HFF-Myc (cell line): Measurements from ENCODE around the gene PGC.

ENCODE experiments used
- DNase-seq: peaks from one replicate; pipeline ENCODE4 v3.0.0-alpha.2; 2011; ENCODE audit warnings: low read depth; ENCODE audit errors: extremely low read depth
- H3K4me3 ChIP-seq: replicated peaks from 2 replicates; pipeline ENCODE4 v1.5.1; 2011; ENCODE audit warnings: low read depth, mild to moderate bottlenecking, control low read depth, low read length
- TF ChIP-seq, protein P1 (sequence below): IDR thresholded peaks from 2 replicates; pipeline ENCODE4 v1.5.1; 2012; ENCODE audit warnings: mild to moderate bottlenecking, low read depth, low read length, control low read depth; ENCODE audit errors: missing control alignments

Gene PGC

DNA sequence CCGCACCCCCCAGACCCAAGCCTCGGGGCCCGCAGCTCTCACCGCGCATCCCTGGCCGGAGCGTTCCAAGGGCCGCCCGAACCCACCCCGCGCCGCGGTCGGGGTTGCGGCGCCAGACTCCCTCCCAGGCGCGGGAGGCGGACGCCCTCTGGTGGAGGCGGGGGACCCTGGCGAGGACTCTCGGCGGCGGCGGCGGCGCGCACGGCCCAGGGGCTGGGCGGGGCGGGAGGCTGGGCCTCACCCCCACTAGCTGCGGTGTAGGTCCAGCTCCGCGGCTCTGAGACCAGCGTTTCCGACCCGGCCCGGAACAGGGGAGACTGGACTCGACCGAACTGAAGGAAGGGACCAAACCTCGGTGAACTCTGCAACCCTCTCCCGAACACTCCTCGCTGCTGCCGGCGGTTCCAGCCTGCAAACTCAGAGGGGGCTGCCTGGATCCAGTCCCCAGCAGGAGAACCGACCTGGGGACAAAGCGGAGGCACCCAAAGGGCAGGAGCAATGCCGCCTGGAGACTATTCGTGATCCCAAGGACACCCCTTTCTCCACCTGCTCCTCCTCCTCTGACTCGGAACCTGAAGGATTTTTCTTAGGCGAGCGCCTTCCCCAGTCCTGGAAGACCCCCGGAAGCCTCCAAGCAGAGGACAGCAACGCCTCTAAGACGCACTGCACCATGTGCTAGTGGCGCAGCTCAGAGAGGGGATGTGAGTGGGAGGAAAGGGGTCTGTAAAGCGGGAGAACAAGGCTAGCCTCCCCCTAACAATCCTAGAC is 39.4 kb upstream of the PGC start:
- DNase-seq: no peak
- peak overlapping the region; percentile 67 for H3K4me3 ChIP-seq
- TF ChIP-seq, protein P1, sequence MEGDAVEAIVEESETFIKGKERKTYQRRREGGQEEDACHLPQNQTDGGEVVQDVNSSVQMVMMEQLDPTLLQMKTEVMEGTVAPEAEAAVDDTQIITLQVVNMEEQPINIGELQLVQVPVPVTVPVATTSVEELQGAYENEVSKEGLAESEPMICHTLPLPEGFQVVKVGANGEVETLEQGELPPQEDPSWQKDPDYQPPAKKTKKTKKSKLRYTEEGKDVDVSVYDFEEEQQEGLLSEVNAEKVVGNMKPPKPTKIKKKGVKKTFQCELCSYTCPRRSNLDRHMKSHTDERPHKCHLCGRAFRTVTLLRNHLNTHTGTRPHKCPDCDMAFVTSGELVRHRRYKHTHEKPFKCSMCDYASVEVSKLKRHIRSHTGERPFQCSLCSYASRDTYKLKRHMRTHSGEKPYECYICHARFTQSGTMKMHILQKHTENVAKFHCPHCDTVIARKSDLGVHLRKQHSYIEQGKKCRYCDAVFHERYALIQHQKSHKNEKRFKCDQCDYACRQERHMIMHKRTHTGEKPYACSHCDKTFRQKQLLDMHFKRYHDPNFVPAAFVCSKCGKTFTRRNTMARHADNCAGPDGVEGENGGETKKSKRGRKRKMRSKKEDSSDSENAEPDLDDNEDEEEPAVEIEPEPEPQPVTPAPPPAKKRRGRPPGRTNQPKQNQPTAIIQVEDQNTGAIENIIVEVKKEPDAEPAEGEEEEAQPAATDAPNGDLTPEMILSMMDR: peak; percentile 65

DNA sequence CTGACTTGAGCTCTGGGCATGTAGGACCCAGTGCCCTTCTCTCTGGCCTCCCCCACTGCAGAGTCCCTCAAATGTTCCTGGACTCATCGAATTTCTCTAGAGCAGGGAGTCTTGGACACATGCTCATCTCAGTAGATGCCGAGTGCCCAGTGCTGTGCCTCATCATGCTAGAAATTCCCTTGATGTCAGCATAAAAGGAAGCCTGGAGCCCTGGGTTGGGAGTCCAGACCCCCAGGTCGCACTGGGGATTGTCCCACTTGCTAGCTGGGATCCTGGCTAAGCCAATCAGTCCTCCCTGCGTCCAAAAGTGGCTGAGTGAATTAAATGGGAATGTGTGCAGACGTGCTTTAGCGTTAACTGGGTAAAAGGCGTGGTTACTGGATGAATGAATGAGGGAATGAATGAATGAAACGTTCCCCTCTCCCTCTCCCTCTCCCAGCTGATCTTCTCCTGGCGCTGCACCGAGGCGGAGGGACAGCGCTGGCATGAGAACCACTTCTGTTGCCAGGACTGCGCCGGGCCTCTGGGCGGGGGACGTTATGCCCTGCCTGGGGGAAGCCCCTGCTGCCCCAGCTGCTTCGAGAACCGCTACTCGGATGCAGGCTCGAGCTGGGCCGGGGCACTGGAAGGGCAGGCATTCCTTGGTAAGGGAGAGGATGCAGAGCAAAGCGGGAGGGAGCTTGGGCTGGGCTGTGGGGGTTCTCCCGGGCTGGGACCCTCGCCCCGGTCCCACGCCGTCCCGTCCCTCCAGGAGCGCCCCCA is 38.7 kb upstream of the PGC start:
- DNase-seq: no peak
- peak overlapping the region; percentile 67 for H3K4me3 ChIP-seq
- TF ChIP-seq, protein P1: no peak

GRCh38 chr6:41785254-41785653 is 38.1 kb upstream of the PGC start:
- H3K4me3 ChIP-seq: no peak overlapping the region
- no peak for DNase-seq
- TF ChIP-seq, protein P1: no peak

- no peak for DNase-seq
- H3K4me3 ChIP-seq: no peak overlapping the region
- TF ChIP-seq, protein P1: no peak
These were observed 37.5 kb upstream of the PGC start for GRCh38 chr6:41784581-41785171.

DNA sequence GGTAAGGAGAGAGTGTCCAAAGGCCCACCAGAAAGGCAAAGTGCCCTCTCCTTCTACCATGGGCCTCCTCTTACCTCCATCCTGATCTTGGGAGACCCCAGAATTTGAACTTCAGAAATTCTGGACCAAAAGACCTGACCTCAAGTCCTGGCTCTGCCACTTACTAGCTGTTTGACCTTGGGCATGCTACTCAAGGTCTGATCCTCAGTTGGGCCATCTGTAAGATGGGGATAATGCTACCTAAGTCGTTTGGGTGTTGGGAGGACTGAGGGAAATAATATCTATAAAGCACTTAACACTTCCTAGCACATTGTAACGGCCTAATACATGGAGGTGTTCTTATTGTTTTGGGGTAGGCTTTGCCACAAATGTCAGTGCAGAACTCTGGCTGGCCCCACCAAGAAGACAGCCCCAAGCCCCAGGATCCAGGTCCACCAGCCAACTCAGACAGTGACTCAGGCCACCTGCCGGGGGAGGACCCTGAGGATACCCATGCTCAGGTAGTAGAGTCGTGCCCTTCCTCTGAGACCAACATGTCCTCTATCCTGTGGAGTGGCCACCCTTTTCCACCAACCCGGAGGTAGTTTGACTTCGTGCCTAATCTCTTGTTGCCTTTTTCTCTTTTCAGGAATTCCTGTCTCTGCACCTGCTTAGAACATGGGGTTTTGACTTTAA is 36.0 kb upstream of the PGC start:
- no peak overlapping the region for H3K4me3 ChIP-seq
- TF ChIP-seq, protein P1: no peak
- no peak for DNase-seq

DNA sequence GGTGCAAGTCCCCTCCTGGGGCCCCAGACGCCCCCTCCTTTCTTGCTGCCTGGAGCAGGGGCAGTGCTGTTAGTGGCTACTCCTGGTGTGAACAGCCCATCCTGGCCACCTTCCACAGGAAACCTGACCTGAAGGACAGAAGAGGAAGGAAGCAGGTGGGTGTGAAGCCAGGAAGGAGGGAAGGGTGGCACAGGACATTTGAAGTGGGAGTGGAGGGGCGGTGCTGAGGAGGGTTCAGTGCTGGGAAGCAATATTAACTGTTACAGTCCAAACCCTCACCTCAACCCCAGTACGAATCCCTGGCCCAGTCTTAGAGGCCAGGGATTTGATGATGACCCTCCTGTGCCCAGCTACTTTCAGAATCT is 34.2 kb upstream of the PGC start:
- H3K4me3 ChIP-seq: peak overlapping the region; percentile 57; the same call in 1 of the 2 replicates
- TF ChIP-seq, protein P1: no peak
- DNase-seq: no peak
